OCI-LY1 (cell line): Measurements from ENCODE around the gene CCNJL.

Source experiments
- H2AFZ ChIP-seq: fragments of 200-600 bp; sonication (generic), shearing (Covaris generic); 2 replicates; pipeline ENCODE4 v1.6.0; 2014; ENCODE audit warnings: antibody characterized with exemption, mild to moderate bottlenecking, low read length
- H3F3A ChIP-seq: fragments of 200-600 bp; sonication (generic), shearing (Covaris generic); 2 replicates; pipeline ENCODE4 v1.6.0; 2014; ENCODE audit warnings: mild to moderate bottlenecking, antibody characterized with exemption, low read length, moderate library complexity; ENCODE audit not compliant: insufficient read depth
- H3K27ac ChIP-seq: fragments of 200-600 bp; sonication (generic); 2 replicates; pipeline ENCODE4 v1.5.1; 2014; ENCODE audit warnings: low read length, mixed run types, mild to moderate bottlenecking, low read depth; ENCODE audit not compliant: poor library complexity, severe bottlenecking
- H3K27me3 ChIP-seq: fragments of 200-600 bp; sonication (generic); 2 replicates; pipeline ENCODE4 v1.6.0; 2014; ENCODE audit warnings: antibody characterized with exemption, mild to moderate bottlenecking, low read length, moderate library complexity; ENCODE audit not compliant: insufficient read depth
- H3K36me3 ChIP-seq: fragments of 200-600 bp; sonication (generic); 2 replicates; pipeline ENCODE4 v1.6.1; 2014; ENCODE audit warnings: mild to moderate bottlenecking, antibody characterized with exemption, low read length, moderate library complexity, mixed read lengths; ENCODE audit not compliant: insufficient read depth
- H3K4me1 ChIP-seq: fragments of 200-600 bp; sonication (generic); 2 replicates; pipeline ENCODE4 v1.5.1; 2014; ENCODE audit warnings: mild to moderate bottlenecking, low read length, moderate library complexity; ENCODE audit not compliant: insufficient read depth, severe bottlenecking
- H3K4me2 ChIP-seq: fragments of 200-600 bp; sonication (generic), shearing (Covaris generic); 2 replicates; pipeline ENCODE4 v1.6.1; 2014; ENCODE audit warnings: low read length
- H3K4me3 ChIP-seq: fragments of 200-600 bp; sonication (generic); 2 replicates; pipeline ENCODE4 v1.5.1; 2014; ENCODE audit warnings: low read length, low read depth, mild to moderate bottlenecking, mixed read lengths; ENCODE audit not compliant: poor library complexity, severe bottlenecking
- H3K79me2 ChIP-seq: fragments of 200-600 bp; shearing (Covaris generic); 2 replicates; pipeline ENCODE4 v1.6.1; 2016; ENCODE audit warnings: mixed run types, low read length, mixed read lengths; ENCODE audit not compliant: insufficient read depth
- H3K9ac ChIP-seq: fragments of 200-600 bp; sonication (generic), shearing (Covaris generic); 2 replicates; pipeline ENCODE4 v1.6.1; 2014; ENCODE audit warnings: mild to moderate bottlenecking, low read length, mixed read lengths
- H3K9me2 ChIP-seq: fragments of 200-600 bp; sonication (generic), shearing (Covaris generic); 2 replicates; pipeline ENCODE4 v1.6.1; 2014; ENCODE audit warnings: low read depth, mild to moderate bottlenecking, low read length, mixed read lengths
- H3K9me3 ChIP-seq: fragments of 200-600 bp; shearing (Covaris generic); 2 replicates; pipeline ENCODE4 v1.6.1; 2014; ENCODE audit warnings: low read length, mixed read lengths
- H4K20me1 ChIP-seq: fragments of 200-600 bp; sonication (generic), shearing (Covaris generic); 2 replicates; pipeline ENCODE4 v1.6.0; 2016; ENCODE audit warnings: mild to moderate bottlenecking, low read length; ENCODE audit not compliant: insufficient read depth
- EZH2 ChIP-seq: fragments of 200-600 bp; sonication (generic), shearing (Covaris generic); IDR thresholded peaks from 2 replicates; pipeline ENCODE4 v1.8.0; 2017; ENCODE audit warnings: borderline replicate concordance, mixed run types, mild to moderate bottlenecking, antibody characterized with exemption, low read length, moderate library complexity, mixed read lengths
- TF ChIP-seq, protein P1 (sequence below): fragments of 200-600 bp; sonication (generic), shearing (Covaris generic); IDR thresholded peaks from 2 replicates; pipeline ENCODE4 v1.5.1; 2017; ENCODE audit warnings: mild to moderate bottlenecking, antibody characterized with exemption, low read length, moderate library complexity, mixed read lengths

CCNJL gene

DNA sequence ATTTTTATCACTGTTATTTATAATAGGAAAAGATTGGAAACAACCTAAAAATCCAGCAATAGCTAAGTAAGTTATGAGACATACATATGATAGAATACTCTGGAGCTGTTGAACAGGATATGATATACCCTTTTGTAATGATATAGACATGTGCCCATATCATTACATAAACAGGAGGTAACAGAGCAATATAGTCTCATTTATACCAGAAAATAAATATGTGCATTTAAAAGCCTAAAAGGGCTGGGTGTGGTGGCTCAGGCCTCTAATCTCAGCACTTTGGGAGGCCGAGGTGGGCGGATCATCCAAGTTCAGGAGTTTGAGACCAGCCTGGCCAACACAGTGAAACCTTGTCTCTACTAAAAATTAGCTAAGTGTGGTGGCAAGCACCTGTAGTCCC lies 85.4 kb downstream of the CCNJL start:
- TF ChIP-seq, protein P1, sequence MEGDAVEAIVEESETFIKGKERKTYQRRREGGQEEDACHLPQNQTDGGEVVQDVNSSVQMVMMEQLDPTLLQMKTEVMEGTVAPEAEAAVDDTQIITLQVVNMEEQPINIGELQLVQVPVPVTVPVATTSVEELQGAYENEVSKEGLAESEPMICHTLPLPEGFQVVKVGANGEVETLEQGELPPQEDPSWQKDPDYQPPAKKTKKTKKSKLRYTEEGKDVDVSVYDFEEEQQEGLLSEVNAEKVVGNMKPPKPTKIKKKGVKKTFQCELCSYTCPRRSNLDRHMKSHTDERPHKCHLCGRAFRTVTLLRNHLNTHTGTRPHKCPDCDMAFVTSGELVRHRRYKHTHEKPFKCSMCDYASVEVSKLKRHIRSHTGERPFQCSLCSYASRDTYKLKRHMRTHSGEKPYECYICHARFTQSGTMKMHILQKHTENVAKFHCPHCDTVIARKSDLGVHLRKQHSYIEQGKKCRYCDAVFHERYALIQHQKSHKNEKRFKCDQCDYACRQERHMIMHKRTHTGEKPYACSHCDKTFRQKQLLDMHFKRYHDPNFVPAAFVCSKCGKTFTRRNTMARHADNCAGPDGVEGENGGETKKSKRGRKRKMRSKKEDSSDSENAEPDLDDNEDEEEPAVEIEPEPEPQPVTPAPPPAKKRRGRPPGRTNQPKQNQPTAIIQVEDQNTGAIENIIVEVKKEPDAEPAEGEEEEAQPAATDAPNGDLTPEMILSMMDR: no peak
- Histone ChIP-seq H3K4me2 (no peak overlapping the region), H3K4me3 (no peak overlapping the region), H3K79me2 (no peaks in the 10 kb centered on the region), H3K27me3 (no peaks in the 10 kb centered on the region), H3K9me2 (no peaks in the 10 kb centered on the region), H3K9ac (no peak overlapping the region), H3K4me1 (no peaks in the 10 kb centered on the region), H3K36me3 (no peaks in the 10 kb centered on the region), H3F3A (no peaks in the 10 kb centered on the region), H4K20me1 (no peaks in the 10 kb centered on the region), H2AFZ (no peak overlapping the region), H3K9me3 (no peaks in the 10 kb centered on the region), H3K27ac (no peak overlapping the region)

DNA sequence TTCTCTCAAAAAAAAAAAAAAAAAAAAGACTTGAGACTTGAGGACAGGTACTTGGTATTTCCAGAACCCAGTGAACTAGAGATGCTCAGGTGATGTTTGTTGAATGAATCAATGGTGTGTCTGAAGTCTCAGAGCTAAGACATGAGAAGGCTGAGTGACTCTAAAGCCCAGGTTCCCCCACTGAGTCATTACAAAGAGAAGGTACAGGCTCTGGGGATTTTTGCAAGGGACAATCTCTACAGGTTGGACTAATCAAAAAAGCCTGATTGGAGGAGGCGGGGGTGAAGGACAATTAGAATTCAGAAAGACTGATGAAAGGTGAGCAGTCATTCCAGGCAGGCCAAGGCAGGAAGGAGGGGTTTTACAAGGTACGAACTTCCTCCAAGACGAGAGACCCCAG lies 91.3 kb downstream of the CCNJL start:
- H3K36me3 ChIP-seq: no peaks in the 10 kb centered on the region
- no peak overlapping the region for H2AFZ ChIP-seq
- no peak overlapping the region for H3K4me3 ChIP-seq
- H3K9ac ChIP-seq: no peak overlapping the region
- no peaks in the 10 kb centered on the region for H3K4me1 ChIP-seq
- H3K4me2 ChIP-seq: no peak overlapping the region
- H3K9me3 ChIP-seq: no peaks in the 10 kb centered on the region
- H3F3A ChIP-seq: no peaks in the 10 kb centered on the region
- H3K79me2 ChIP-seq: no peaks in the 10 kb centered on the region
- H3K9me2 ChIP-seq: no peaks in the 10 kb centered on the region
- no peak overlapping the region for H3K27ac ChIP-seq
- no peak for TF ChIP-seq EZH2
- TF ChIP-seq, protein P1: no peak
- no peaks in the 10 kb centered on the region for H4K20me1 ChIP-seq
- H3K27me3 ChIP-seq: no peaks in the 10 kb centered on the region

DNA sequence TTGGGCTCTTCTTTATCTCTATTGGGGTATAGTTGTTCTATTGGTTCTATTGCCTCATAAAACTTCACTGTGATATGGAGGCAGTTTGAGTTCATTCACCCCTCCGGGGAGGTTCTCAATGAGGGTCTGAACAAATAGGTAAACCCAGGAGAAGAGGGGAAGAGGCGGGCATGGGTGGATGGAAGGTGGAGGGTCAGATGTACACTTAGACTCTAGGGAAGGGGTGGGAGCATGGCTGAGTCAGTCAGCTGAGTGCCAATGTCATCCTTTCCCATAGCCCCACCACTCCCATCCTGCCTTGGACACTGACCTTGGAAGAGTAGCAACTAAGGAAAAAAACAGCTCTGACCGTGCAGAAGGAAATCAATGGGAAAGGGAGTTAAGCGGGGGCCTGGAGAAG lies 93.0 kb downstream of the CCNJL start:
- Histone ChIP-seq H3K4me2 (no peak overlapping the region), H3K9me3 (no peaks in the 10 kb centered on the region), H3K79me2 (no peaks in the 10 kb centered on the region), H3K4me1 (no peaks in the 10 kb centered on the region), H4K20me1 (no peaks in the 10 kb centered on the region), H3K27ac (no peak overlapping the region), H3K36me3 (no peaks in the 10 kb centered on the region), H3F3A (no peaks in the 10 kb centered on the region), H3K9me2 (no peaks in the 10 kb centered on the region), H3K9ac (no peak overlapping the region), H3K4me3 (no peak overlapping the region), H2AFZ (no peak overlapping the region), H3K27me3 (no peaks in the 10 kb centered on the region)
- TF ChIP-seq EZH2: no peak
- TF ChIP-seq, protein P1: no peak
